H9 (cell line): ENCODE results near the gene SLCO6A1. TPM values are rescaled to one million over a fixed set of nuclear protein-coding genes. Genes with fewer than 3 reads are reported as not detected.

Source experiments
- DNase-seq: peaks from one replicate; pipeline ENCODE4 v3.0.0-alpha.2; 2017
- H2AFZ ChIP-seq: one replicate; pipeline ENCODE4 v1.6.1; 2013; ENCODE audit warnings: mild to moderate bottlenecking, low read length, control low read depth, moderate library complexity
- H2AK5ac ChIP-seq: 2 replicates; pipeline ENCODE4 v1.6.1; 2013; ENCODE audit warnings: low read length, control low read depth, mixed read lengths; ENCODE audit not compliant: insufficient read length
- H2BK120ac ChIP-seq: one replicate; pipeline ENCODE4 v1.6.1; 2013; ENCODE audit warnings: low read depth, mild to moderate bottlenecking, low read length, control low read depth, inconsistent platforms; ENCODE audit not compliant: poor library complexity, severe bottlenecking
- H2BK12ac ChIP-seq: 2 replicates; pipeline ENCODE4 v1.6.1; 2013; ENCODE audit warnings: low read length, control low read depth, mixed read lengths, low read depth; ENCODE audit not compliant: insufficient read length
- H2BK15ac ChIP-seq: 2 replicates; pipeline ENCODE4 v1.6.1; 2013; ENCODE audit warnings: low read depth, low read length, control low read depth
- H2BK20ac ChIP-seq: one replicate; pipeline ENCODE4 v1.6.1; 2013; ENCODE audit warnings: low read depth, mild to moderate bottlenecking, low read length, control low read depth, inconsistent platforms; ENCODE audit not compliant: poor library complexity, severe bottlenecking
- H2BK5ac ChIP-seq: 2 replicates; pipeline ENCODE4 v1.6.1; 2013; ENCODE audit warnings: low read length, control low read depth, mixed read lengths; ENCODE audit not compliant: insufficient read length
- H3K14ac ChIP-seq: 2 replicates; pipeline ENCODE4 v1.6.1; 2013; ENCODE audit warnings: low read length, control low read depth; ENCODE audit not compliant: insufficient read depth
- H3K18ac ChIP-seq: 2 replicates; pipeline ENCODE4 v1.6.1; 2013; ENCODE audit warnings: low read depth, mild to moderate bottlenecking, mixed read lengths, low read length, control low read depth; ENCODE audit not compliant: insufficient read length
- H3K23ac ChIP-seq: 2 replicates; pipeline ENCODE4 v1.6.1; 2013; ENCODE audit warnings: low read length, control low read depth, mixed read lengths, low read depth; ENCODE audit not compliant: insufficient read length
- H3K23me2 ChIP-seq: 2 replicates; pipeline ENCODE4 v1.6.1; 2013; ENCODE audit warnings: low read depth, mild to moderate bottlenecking, mixed read lengths, low read length, control low read depth; ENCODE audit not compliant: insufficient read length, poor library complexity, severe bottlenecking
- H3K27ac ChIP-seq: 2 replicates; pipeline ENCODE4 v1.5.1; 2013; ENCODE audit warnings: low read length, control low read depth, mixed read lengths, low read depth; ENCODE audit not compliant: insufficient read length
- H3K27me3 ChIP-seq: 2 replicates; pipeline ENCODE4 v1.6.1; 2013; ENCODE audit warnings: low read length, control low read depth, inconsistent platforms; ENCODE audit not compliant: insufficient read depth
- H3K4ac ChIP-seq: 2 replicates; pipeline ENCODE4 v1.6.1; 2013; ENCODE audit warnings: low read depth, mild to moderate bottlenecking, control low read depth, inconsistent platforms, low read length, moderate library complexity
- H3K4me1 ChIP-seq: 2 replicates; pipeline ENCODE4 v1.6.1; 2013; ENCODE audit warnings: low read length, control low read depth, inconsistent platforms; ENCODE audit not compliant: insufficient read depth
- H3K4me2 ChIP-seq: 2 replicates; pipeline ENCODE4 v1.6.1; 2013; ENCODE audit warnings: low read length, control low read depth, mixed read lengths; ENCODE audit not compliant: insufficient read length, insufficient read depth
- H3K56ac ChIP-seq: 2 replicates; pipeline ENCODE4 v1.6.1; 2013; ENCODE audit warnings: low read depth, mild to moderate bottlenecking, mixed read lengths, low read length, control low read depth; ENCODE audit not compliant: insufficient read length
- H3K79me1 ChIP-seq: 2 replicates; pipeline ENCODE4 v1.6.1; 2013; ENCODE audit warnings: low read depth, mild to moderate bottlenecking, moderate library complexity, low read length, control low read depth, inconsistent platforms; ENCODE audit not compliant: insufficient read depth, poor library complexity, severe bottlenecking
- H3K79me2 ChIP-seq: 2 replicates; pipeline ENCODE4 v1.6.1; 2013; ENCODE audit warnings: low read length, control low read depth, inconsistent platforms; ENCODE audit not compliant: insufficient read depth
- H3K9ac ChIP-seq: 2 replicates; pipeline ENCODE4 v1.6.1; 2013; ENCODE audit warnings: low read length, control low read depth, mixed read lengths; ENCODE audit not compliant: insufficient read length; ENCODE audit errors: extremely low read depth
- H3K9me3 ChIP-seq: one replicate; pipeline ENCODE4 v1.6.1; 2013; ENCODE audit warnings: low read depth, low read length, inconsistent platforms; ENCODE audit not compliant: control insufficient read depth
- H3T11ph ChIP-seq: one replicate; pipeline ENCODE4 v1.6.1; 2013; ENCODE audit warnings: mild to moderate bottlenecking, low read length, control low read depth, inconsistent platforms
- H4K20me1 ChIP-seq: one replicate; pipeline ENCODE4 v1.6.1; 2013; ENCODE audit not compliant: control insufficient read depth, insufficient read length, insufficient read depth
- H4K5ac ChIP-seq: 2 replicates; pipeline ENCODE4 v1.6.1; 2013; ENCODE audit warnings: low read depth, mild to moderate bottlenecking, mixed read lengths, low read length, control low read depth; ENCODE audit not compliant: insufficient read length
- H4K8ac ChIP-seq: replicated peaks from 2 replicates; pipeline ENCODE4 v1.6.1; 2013; ENCODE audit warnings: low read length, control low read depth, mixed read lengths, low read depth; ENCODE audit not compliant: insufficient read length
- H4K91ac ChIP-seq: 2 replicates; pipeline ENCODE4 v1.6.1; 2013; ENCODE audit warnings: low read depth, mild to moderate bottlenecking, moderate library complexity, mixed read lengths, low read length, control low read depth; ENCODE audit not compliant: insufficient read length
- H3K27ac Mint-ChIP-seq, 3 experiments: 2 replicates in 2 of 3; 3 replicates in 1 of 3; pipeline ENCODE4 v1.8.0; 2020 to 2021; ENCODE audit warnings: mixed read lengths in 3 of 3, mild to moderate bottlenecking in 1 of 3, moderate library complexity in 1 of 3
- H3K27me3 Mint-ChIP-seq: 2 replicates; pipeline ENCODE4 v1.8.0; 2021; ENCODE audit warnings: low read depth, mild to moderate bottlenecking, moderate library complexity, mixed read lengths
- H3K36me3 Mint-ChIP-seq, 3 experiments: 2 replicates in 2 of 3; 3 replicates in 1 of 3; pipeline ENCODE4 v1.8.0; 2020 to 2021; ENCODE audit warnings: low read depth in 3 of 3, mixed read lengths in 3 of 3; ENCODE audit not compliant: insufficient read depth in 1 of 3
- H3K4me1 Mint-ChIP-seq, 2 experiments: 2 replicates each; pipeline ENCODE4 v1.8.0; 2020; ENCODE audit warnings: mixed read lengths in 2 of 2
- H3K4me3 Mint-ChIP-seq, 2 experiments: 2 replicates in 1 of 2; 3 replicates in 1 of 2; pipeline ENCODE4 v1.8.0; 2020 to 2021; ENCODE audit warnings: mild to moderate bottlenecking in 2 of 2, mixed read lengths in 2 of 2, moderate library complexity in 1 of 2
- H3K9me3 Mint-ChIP-seq, 2 experiments: 2 replicates in 1 of 2; 3 replicates in 1 of 2; pipeline ENCODE4 v1.8.0; 2020; ENCODE audit warnings: mild to moderate bottlenecking in 2 of 2, mixed read lengths in 2 of 2, moderate library complexity in 1 of 2
- CTCF ChIP-seq: fragments of 200-600 bp; sonication (generic); conservative IDR thresholded peaks from 3 replicates; pipeline ENCODE4 v1.8.0; 2021; ENCODE audit warnings: antibody characterized with exemption, mild to moderate bottlenecking
- WGBS: extraction: QIAGEN DNeasy Blood & Tissue Kit; methylation state at CpG from one replicate; pipeline ENCODE4 v1.1.7; 2013; ENCODE audit warnings: missing lambda C conversion rate, low lambda C conversion rate, mixed read lengths; ENCODE audit not compliant: insufficient read length; ENCODE audit errors: extremely low coverage; 5-methylcytosine and 5-hydroxymethylcytosine counted together
- total RNA-seq: library from RNA; stranded (reverse); gene quantifications from 2 replicates; pipeline ENCODE4 v1.2.1, GENCODE V29; 2021

SLCO6A1 gene
- total RNA-seq, 1 experiment from 2014 or later, result 0.46 TPM

GRCh38 chr5:102481054-102481715, 17.6 kb downstream of the SLCO6A1 start:
- no peak overlapping the region for H3K4me2 ChIP-seq
- H3K79me1 ChIP-seq, result no peaks in the 10 kb centered on the region
- H3K4ac ChIP-seq, result no peak overlapping the region
- H3K18ac ChIP-seq, result no peak overlapping the region
- no peak overlapping the region for H4K91ac ChIP-seq
- H3K4me1 ChIP-seq, result no peaks in the 10 kb centered on the region
- H2AFZ ChIP-seq, result no peak overlapping the region
- H4K5ac ChIP-seq, result no peak overlapping the region
- no peak overlapping the region for H3K56ac ChIP-seq
- no peak overlapping the region for H2BK120ac ChIP-seq
- no peak overlapping the region for H3K4me3 Mint-ChIP-seq
- H3T11ph ChIP-seq, result no peak overlapping the region
- H3K14ac ChIP-seq, result no peak overlapping the region
- no peaks in the 10 kb centered on the region for H3K79me2 ChIP-seq
- H2BK5ac ChIP-seq, result no peak overlapping the region
- H3K23me2 ChIP-seq, result no peaks in the 10 kb centered on the region
- no peaks in the 10 kb centered on the region for H3K9me3 ChIP-seq
- H3K27me3 ChIP-seq, result no peaks in the 10 kb centered on the region
- no peak overlapping the region for H2AK5ac ChIP-seq
- no peaks in the 10 kb centered on the region for H3K27me3 Mint-ChIP-seq
- no peak overlapping the region for H2BK20ac ChIP-seq
- no peak for DNase-seq
- H2BK12ac ChIP-seq, result no peak overlapping the region
- no peak overlapping the region for H4K8ac ChIP-seq
- H3K9ac ChIP-seq, result no peak overlapping the region
- H3K36me3 Mint-ChIP-seq, result no peaks in the 10 kb centered on the region
- no peak overlapping the region for H2BK15ac ChIP-seq
- no peak overlapping the region for H3K27ac ChIP-seq
- no peaks in the 10 kb centered on the region for H3K9me3 Mint-ChIP-seq
- no peak overlapping the region for H3K27ac Mint-ChIP-seq
- H4K20me1 ChIP-seq, result no peaks in the 10 kb centered on the region
- no CpG with 5 or more reads among the region's 1 CpG for WGBS
- no peak for TF ChIP-seq CTCF
- no peak overlapping the region for H3K23ac ChIP-seq
- no peaks in the 10 kb centered on the region for H3K4me1 Mint-ChIP-seq
